ENCODE results near the gene CIT. TPM values are rescaled to one million over a fixed set of nuclear protein-coding genes. Genes with fewer than 3 reads are reported as not detected.

CIT gene
- total and polyA plus RNA-seq, 2 donors (not counting 3 experiments of a cell fraction or from before 2014, with no cell fraction given) = 13.3 to 61.8 TPM

DNA sequence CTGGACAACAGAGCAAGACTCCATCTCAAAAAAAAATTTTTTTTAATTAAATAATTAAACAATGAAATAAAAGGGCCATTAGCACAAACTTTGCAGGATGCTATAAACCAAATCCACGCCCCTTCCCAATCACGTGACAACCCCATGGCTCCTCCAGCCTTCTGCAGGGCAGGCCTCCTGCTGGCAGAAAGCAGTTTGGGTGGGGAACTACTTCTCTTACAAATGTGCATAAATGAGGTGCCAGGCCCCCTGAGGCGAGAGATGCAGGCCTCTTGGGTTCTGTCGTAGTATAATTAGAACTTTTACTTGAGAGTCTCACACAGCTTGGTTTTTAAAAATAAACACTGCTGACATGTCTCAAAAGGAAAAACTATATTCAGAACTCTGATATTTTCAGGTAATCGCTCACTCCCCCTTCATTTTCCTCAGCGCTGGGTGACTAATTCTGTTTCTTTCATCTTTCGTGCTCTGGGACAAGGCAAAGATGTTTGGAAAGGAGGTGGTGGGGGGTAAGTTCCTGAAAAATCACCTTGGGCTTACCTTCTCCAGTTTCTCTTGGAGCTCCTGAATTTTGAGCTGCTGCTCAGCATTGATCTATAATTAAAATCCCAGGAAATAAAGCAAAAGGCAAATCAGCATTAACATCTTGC is 101.7 kb downstream of the CIT start:
- no peak overlapping the region for H3K9ac ChIP-seq (replicated peaks; ENCODE audit: extremely low read depth, insufficient read depth, low read length)
- H3K27me3 ChIP-seq (ENCODE audit: control insufficient read depth in 2 of 2, insufficient read depth in 2 of 2, low read length in 2 of 2) = no peaks in the 10 kb centered on the region
- FAIRE-seq = no peak
- no peaks in the 10 kb centered on the region for H3K9me1 ChIP-seq (replicated peaks; ENCODE audit: control insufficient read depth, extremely low read depth, insufficient read depth, low read length)
- no peaks in the 10 kb centered on the region for H3K4me1 ChIP-seq (ENCODE audit: control insufficient read depth, extremely low read depth, insufficient read depth, low read length)
- TF ChIP-seq, protein P1, sequence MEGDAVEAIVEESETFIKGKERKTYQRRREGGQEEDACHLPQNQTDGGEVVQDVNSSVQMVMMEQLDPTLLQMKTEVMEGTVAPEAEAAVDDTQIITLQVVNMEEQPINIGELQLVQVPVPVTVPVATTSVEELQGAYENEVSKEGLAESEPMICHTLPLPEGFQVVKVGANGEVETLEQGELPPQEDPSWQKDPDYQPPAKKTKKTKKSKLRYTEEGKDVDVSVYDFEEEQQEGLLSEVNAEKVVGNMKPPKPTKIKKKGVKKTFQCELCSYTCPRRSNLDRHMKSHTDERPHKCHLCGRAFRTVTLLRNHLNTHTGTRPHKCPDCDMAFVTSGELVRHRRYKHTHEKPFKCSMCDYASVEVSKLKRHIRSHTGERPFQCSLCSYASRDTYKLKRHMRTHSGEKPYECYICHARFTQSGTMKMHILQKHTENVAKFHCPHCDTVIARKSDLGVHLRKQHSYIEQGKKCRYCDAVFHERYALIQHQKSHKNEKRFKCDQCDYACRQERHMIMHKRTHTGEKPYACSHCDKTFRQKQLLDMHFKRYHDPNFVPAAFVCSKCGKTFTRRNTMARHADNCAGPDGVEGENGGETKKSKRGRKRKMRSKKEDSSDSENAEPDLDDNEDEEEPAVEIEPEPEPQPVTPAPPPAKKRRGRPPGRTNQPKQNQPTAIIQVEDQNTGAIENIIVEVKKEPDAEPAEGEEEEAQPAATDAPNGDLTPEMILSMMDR (IDR thresholded peaks at IDR 0.05; ENCODE audit: extremely low read depth in 1 of 2, insufficient read depth in 1 of 2, low read depth in 1 of 2, low read length in 2 of 2) = no peak
- DNase-seq (ENCODE audit: low read depth, low spot score) = no peak
- no peak overlapping the region for H3K27ac ChIP-seq (ENCODE audit: insufficient read depth, low read depth, low read length)
- no peak overlapping the region for H3K4me3 ChIP-seq (replicated peaks in 1 of 3; ENCODE audit: insufficient read depth in 1 of 3, low read depth in 1 of 3, low read length in 3 of 3)
- H2AFZ ChIP-seq (ENCODE audit: low read depth, low read length) = no peak overlapping the region
- H3K4me2 ChIP-seq (ENCODE audit: insufficient read depth, low read length) = no peak overlapping the region
- BruUV-seq (replicated peaks) = no TSS peak
- no peaks in the 10 kb centered on the region for H3K9me3 ChIP-seq (replicated peaks; ENCODE audit: control insufficient read depth, insufficient read depth, low read length)
- dilution Hi-C loops (cut with MboI; ENCODE audit: extremely low pct_ligation_motif_present, low sequenced_read_pairs) = no loop called here
- H3K36me3 ChIP-seq (ENCODE audit: control insufficient read depth in 2 of 2, extremely low read depth in 1 of 2, insufficient read depth in 2 of 2, low read length in 2 of 2) = peaks cover 0 to 9% of the 10 kb centered on the region in 2 experiments
- ChIA-PET CTCF (interaction anchor here (1.1 to 1.2 kb wide), 2 partner anchors 80 to 117 kb away, joined by 4 read pairs; no protein-coding TSS in a partner anchor), POLR2A (no interaction called here)
- H3K79me2 ChIP-seq (ENCODE audit: control insufficient read depth, insufficient read depth, low read length) = no peaks in the 10 kb centered on the region
- H4K20me1 ChIP-seq (replicated peaks; ENCODE audit: control insufficient read depth, extremely low read depth, insufficient read depth, low read length) = no peaks in the 10 kb centered on the region
- intact Hi-C loops (cut with micrococcal nuclease) = no loop called here

DNA sequence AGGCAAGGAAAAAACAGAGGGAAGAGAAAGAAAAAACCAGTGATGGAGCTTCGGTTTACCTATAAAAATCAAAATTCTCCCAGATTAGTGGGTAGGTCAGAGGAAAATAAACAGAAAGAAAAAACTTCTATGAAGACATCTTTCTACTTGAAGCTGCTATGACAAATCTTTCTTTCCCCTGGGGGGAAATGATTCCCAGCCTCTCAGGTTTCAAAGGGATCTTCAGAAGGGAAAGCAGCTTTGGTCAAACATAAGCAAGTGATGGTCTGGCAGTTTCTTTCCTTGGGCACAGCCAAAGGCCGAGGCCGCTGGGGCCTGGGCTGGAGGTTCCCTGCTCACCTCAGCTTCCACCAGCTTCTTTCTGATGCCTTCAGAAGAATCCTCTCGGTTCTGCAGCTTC is 104.7 kb downstream of the CIT start:
- dilution Hi-C loops (cut with MboI; ENCODE audit: extremely low pct_ligation_motif_present, low sequenced_read_pairs) = no loop called here
- TF ChIP-seq POLR2A (IDR thresholded peaks at IDR 0.05; ENCODE audit: low read depth, low read length) = no peak
- no peak for TF ChIP-seq FOS (IDR thresholded peaks at IDR 0.05; ENCODE audit: borderline replicate concordance, insufficient read depth, low read length)
- TF ChIP-seq JUN (IDR thresholded peaks at IDR 0.05; ENCODE audit: borderline replicate concordance, insufficient read depth, insufficient read length, low read depth) = no peak
- TF ChIP-seq, protein P1 (IDR thresholded peaks at IDR 0.05; ENCODE audit: extremely low read depth in 1 of 2, insufficient read depth in 1 of 2, low read depth in 1 of 2, low read length in 2 of 2) = no peak
- no peak for TF ChIP-seq EZH2 (IDR thresholded peaks at IDR 0.05; ENCODE audit: borderline replicate concordance, low read depth, low read length, severe bottlenecking)
- no peak for TF ChIP-seq MYC (IDR thresholded peaks at IDR 0.05; ENCODE audit: low read depth, low read length)
- no peak for TF ChIP-seq GATA2 (IDR thresholded peaks at IDR 0.05; ENCODE audit: insufficient read depth, insufficient read length, low read depth, low read length)
- no peak for TF ChIP-seq POLR2AphosphoS5 (IDR thresholded peaks at IDR 0.05; ENCODE audit: insufficient read depth, low read depth, low read length)
- TF ChIP-seq, protein P2, sequence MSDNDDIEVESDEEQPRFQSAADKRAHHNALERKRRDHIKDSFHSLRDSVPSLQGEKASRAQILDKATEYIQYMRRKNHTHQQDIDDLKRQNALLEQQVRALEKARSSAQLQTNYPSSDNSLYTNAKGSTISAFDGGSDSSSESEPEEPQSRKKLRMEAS (IDR thresholded peaks at IDR 0.05; ENCODE audit: insufficient read depth, insufficient read length) = no peak

More for the DNA sequence above, 104.7 kb downstream of the CIT start:
- H4K20me1 ChIP-seq (replicated peaks; ENCODE audit: control insufficient read depth, extremely low read depth, insufficient read depth, low read length) = no peaks in the 10 kb centered on the region
- intact Hi-C loops (cut with micrococcal nuclease) = no loop called here
- CTCF ChIA-PET = interaction anchor here (1.4 kb wide), 1 partner anchor 8 kb away, joined by 9 read pairs; no protein-coding TSS in a partner anchor
- no peak overlapping the region for H3K27ac ChIP-seq (ENCODE audit: insufficient read depth, low read depth, low read length)
- H3K4me2 ChIP-seq (ENCODE audit: insufficient read depth, low read length) = no peak overlapping the region
- no TSS peak for BruUV-seq (replicated peaks)
- H3K4me3 ChIP-seq (replicated peaks in 1 of 3; ENCODE audit: insufficient read depth in 1 of 3, low read depth in 1 of 3, low read length in 3 of 3) = no peak overlapping the region
- H3K9ac ChIP-seq (replicated peaks; ENCODE audit: extremely low read depth, insufficient read depth, low read length) = no peak overlapping the region
- POLR2A ChIA-PET = no interaction called here
- H3K27me3 ChIP-seq (ENCODE audit: control insufficient read depth in 2 of 2, insufficient read depth in 2 of 2, low read length in 2 of 2) = no peaks in the 10 kb centered on the region
- H3K79me2 ChIP-seq (ENCODE audit: control insufficient read depth, insufficient read depth, low read length) = no peaks in the 10 kb centered on the region
- H3K36me3 ChIP-seq (ENCODE audit: control insufficient read depth in 2 of 2, extremely low read depth in 1 of 2, insufficient read depth in 2 of 2, low read length in 2 of 2) = peaks cover 0 to 9% of the 10 kb centered on the region in 2 experiments
- DNase-seq (ENCODE audit: low read depth, low spot score) (no peak), FAIRE-seq (no peak)
- H2AFZ ChIP-seq (ENCODE audit: low read depth, low read length) = no peak overlapping the region
- H3K9me1 ChIP-seq (replicated peaks; ENCODE audit: control insufficient read depth, extremely low read depth, insufficient read depth, low read length) = no peaks in the 10 kb centered on the region
- no peaks in the 10 kb centered on the region for H3K9me3 ChIP-seq (replicated peaks; ENCODE audit: control insufficient read depth, insufficient read depth, low read length)
- H3K4me1 ChIP-seq (ENCODE audit: control insufficient read depth, extremely low read depth, insufficient read depth, low read length) = no peaks in the 10 kb centered on the region
